Measurements from ENCODE around the gene ITPRID2. TPM values are rescaled to one million over a fixed set of nuclear protein-coding genes. Genes with fewer than 3 reads are reported as not detected.
A peak's percentile ranks its signal among the peaks of the same experiment; 100 is the strongest.

The ITPRID2 gene
- total and polyA plus RNA-seq, 2 of the 4 experiments (the other 2 are of a cell fraction) = 74.1 to 187 TPM

DNA sequence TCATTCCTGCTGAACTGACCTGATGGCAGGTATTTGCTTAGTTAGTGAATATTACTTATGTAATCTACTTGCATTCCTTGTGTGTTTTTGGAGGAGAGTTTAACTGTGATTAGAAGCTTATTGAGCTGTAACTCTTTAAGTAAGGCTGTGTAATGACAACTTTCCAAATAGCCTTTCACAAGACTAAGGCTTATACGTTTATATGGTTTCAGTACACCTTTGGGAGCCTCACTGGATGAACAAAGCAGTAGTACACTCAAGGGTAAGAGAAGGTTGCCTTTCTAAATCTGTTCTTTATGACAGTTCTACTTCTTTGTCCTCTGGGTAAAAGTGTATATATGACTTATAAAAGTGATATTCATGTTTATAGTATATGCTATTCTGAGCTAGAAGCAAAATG lies 4.3 kb downstream of the ITPRID2 start:
- POLR2A ChIA-PET (ENCODE audit: unreplicated experiment) = no interaction called here
- dilution Hi-C loops (cut with HindIII; ENCODE audit: low sequenced_read_pairs, unreplicated experiment) = no loop called here

More for the DNA sequence above, 4.3 kb downstream of the ITPRID2 start:
- Histone ChIP-seq H2BK20ac (ENCODE audit: low read depth, low read length) (no peak overlapping the region), H3K4ac (ENCODE audit: low read depth, low read length) (no peak overlapping the region), H4K5ac (ENCODE audit: low read depth, low read length) (no peak overlapping the region), H2BK120ac (ENCODE audit: low read depth, low read length) (no peak overlapping the region), H2BK15ac (ENCODE audit: low read depth, low read length) (no peak overlapping the region), H2BK5ac (ENCODE audit: low read depth, low read length, poor library complexity, severe bottlenecking) (no peak overlapping the region), H3K79me1 (ENCODE audit: low read depth in 1 of 2, low read length in 2 of 2) (peaks cover 0 to 30% of the 10 kb centered on the region in 2 experiments; a peak in 2 of 4 replicates), H3K27ac (ENCODE audit: insufficient read depth, low read length) (no peak overlapping the region), H3K9ac (ENCODE audit: low read depth, low read length) (no peak overlapping the region), H3K4me2 (ENCODE audit: low read depth, low read length) (peak overlapping the region; percentile 77), H3K9me1 (ENCODE audit: insufficient read depth, low read length) (0 out of 2 replicates have a peak, but pooled peaks cover 3% of the 10 kb centered on the region), H4K91ac (ENCODE audit: insufficient read depth, low read depth, low read length) (no peak overlapping the region), H3K4me1 (ENCODE audit: control insufficient read depth, insufficient read depth, low read length) (peaks cover 2% of the 10 kb centered on the region; the same call in 1 of the 2 replicates), H3K56ac (ENCODE audit: extremely low read depth, insufficient read depth, low read length) (no peak overlapping the region), H3K36me3 (ENCODE audit: control insufficient read depth, insufficient read depth, low read length) (peaks cover 12% of the 10 kb centered on the region), H3K23ac (ENCODE audit: low read depth, low read length) (peak overlapping the region; percentile 2; the same call in 1 of the 2 replicates), H3K4me3 (ENCODE audit: insufficient read depth, low read depth, low read length) (no peak overlapping the region), H2AK9ac (replicated peaks; ENCODE audit: low read depth, low read length, poor library complexity) (no peak overlapping the region), H4K20me1 (ENCODE audit: insufficient read depth, low read length) (peaks cover 4% of the 10 kb centered on the region; the same call in 1 of the 2 replicates), H3K14ac (replicated peaks; ENCODE audit: low read depth, low read length) (no peak overlapping the region), H3K27me3 (ENCODE audit: control insufficient read depth, insufficient read depth, low read length) (no peaks in the 10 kb centered on the region), H3K9me3 (ENCODE audit: control insufficient read depth, insufficient read depth, low read length) (no peaks in the 10 kb centered on the region), H2AFZ (replicated peaks; ENCODE audit: low read length, poor library complexity) (no peak overlapping the region), H3K18ac (ENCODE audit: low read depth, low read length) (no peak overlapping the region), H2AK5ac (ENCODE audit: low read depth, low read length) (no peak overlapping the region), H4K8ac (ENCODE audit: low read depth in 2 of 2, low read length in 2 of 2) (no peak overlapping the region)
- CTCF ChIA-PET = no interaction called here
- WGBS, 2 experiments (ENCODE audit: extremely low coverage in 2 of 2, insufficient read length in 1 of 2) = no CpG with 5 or more reads among the region's 1 CpG
- no peak for DNase-seq
- in situ Hi-C loops (cut with MboI; ENCODE audit: low sequenced_read_pairs) (loop anchor here (10.0 kb wide), 1 partner anchor 1771 kb away; no protein-coding TSS in a partner anchor), intact Hi-C loops (cut with micrococcal nuclease) (loop anchor here (10.0 kb wide), 2 partner anchors 791 to 1771 kb away; no protein-coding TSS in a partner anchor)
- no TSS peak for BruUV-seq (replicated peaks)
- ATAC-seq (ENCODE audit: low read depth) = no peak
- TF ChIP-seq USF2 (IDR thresholded peaks at IDR 0.05; ENCODE audit: low read depth, low read length) (no peak), MXI1 (IDR thresholded peaks at IDR 0.05; ENCODE audit: borderline replicate concordance, low read depth, low read length) (no peak), RAD21 (IDR thresholded peaks at IDR 0.05; ENCODE audit: low read length) (no peak), CEBPB (IDR thresholded peaks at IDR 0.05; ENCODE audit: low read depth, low read length) (no peak), POLR2A (IDR thresholded peaks at IDR 0.05; ENCODE audit: low read depth, low read length) (no peak), BHLHE40 (IDR thresholded peaks at IDR 0.05; ENCODE audit: low read depth, low read length) (no peak), SMC3 (IDR thresholded peaks at IDR 0.05; ENCODE audit: low read depth, low read length) (no peak), MAFK (IDR thresholded peaks at IDR 0.05; ENCODE audit: low read depth, low read length) (no peak), RFX5 (IDR thresholded peaks at IDR 0.05; ENCODE audit: low read depth, low read length) (no peak)
- TF ChIP-seq, protein P1, sequence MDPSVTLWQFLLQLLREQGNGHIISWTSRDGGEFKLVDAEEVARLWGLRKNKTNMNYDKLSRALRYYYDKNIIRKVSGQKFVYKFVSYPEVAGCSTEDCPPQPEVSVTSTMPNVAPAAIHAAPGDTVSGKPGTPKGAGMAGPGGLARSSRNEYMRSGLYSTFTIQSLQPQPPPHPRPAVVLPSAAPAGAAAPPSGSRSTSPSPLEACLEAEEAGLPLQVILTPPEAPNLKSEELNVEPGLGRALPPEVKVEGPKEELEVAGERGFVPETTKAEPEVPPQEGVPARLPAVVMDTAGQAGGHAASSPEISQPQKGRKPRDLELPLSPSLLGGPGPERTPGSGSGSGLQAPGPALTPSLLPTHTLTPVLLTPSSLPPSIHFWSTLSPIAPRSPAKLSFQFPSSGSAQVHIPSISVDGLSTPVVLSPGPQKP (IDR thresholded peaks at IDR 0.05; ENCODE audit: borderline replicate concordance, low read depth, low read length) = no peak

All from IMR-90 (cell line).